ENCODE data around the gene RAC3.

RAC3 gene

DNA sequence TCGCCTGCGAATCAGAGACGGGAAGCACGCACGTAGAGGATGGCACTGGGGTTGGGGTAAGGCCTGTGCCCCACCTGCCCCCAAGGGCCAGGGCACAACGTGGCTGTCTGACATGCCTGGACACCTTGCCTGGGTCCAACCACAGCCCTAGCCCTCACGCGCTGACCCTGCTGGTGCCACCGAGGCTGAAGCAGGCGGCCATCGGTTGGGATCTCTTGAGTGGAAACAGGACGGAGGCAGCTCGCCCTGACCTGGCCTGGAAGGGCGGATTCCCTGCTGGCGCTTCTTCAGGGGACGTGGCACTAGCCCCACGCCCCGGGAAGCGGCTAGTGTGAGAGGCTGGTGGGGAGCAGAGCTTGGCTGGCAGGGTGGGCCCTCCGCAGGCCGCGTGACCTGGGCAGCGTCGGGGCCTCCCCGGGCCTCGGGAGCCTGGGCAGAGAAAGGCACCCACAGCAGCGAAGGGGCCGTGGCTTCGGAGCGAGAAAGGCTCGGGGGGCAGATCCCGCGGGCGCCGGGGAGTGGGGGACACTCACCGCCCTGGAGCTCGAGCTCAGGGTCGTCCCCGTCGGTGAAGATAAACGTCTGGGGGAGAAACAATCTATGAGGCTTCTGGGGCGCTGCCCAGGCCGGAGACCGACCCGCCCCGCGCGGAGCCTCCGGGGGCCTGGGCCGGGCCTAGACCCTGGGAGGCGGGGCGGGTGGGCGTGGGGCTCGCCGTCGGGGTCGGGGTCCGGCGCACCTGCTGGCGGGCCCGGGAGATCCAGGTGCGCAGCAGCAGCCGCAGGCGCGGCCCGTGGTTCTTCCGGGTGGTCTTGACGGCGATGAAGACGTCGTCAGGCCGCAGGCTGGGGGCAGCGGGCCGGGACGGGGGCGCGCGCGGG, 19.5 kb downstream of the RAC3 start:
- Histone ChIP-seq H2AFZ (ENCODE audit: low read depth, low read length, severe bottlenecking) (no peak overlapping the region), H3K27ac (ENCODE audit: low read depth, low read length) (no peak overlapping the region), H4K20me1 (ENCODE audit: low read depth, low read length) (no peaks in the 10 kb centered on the region)

DNA sequence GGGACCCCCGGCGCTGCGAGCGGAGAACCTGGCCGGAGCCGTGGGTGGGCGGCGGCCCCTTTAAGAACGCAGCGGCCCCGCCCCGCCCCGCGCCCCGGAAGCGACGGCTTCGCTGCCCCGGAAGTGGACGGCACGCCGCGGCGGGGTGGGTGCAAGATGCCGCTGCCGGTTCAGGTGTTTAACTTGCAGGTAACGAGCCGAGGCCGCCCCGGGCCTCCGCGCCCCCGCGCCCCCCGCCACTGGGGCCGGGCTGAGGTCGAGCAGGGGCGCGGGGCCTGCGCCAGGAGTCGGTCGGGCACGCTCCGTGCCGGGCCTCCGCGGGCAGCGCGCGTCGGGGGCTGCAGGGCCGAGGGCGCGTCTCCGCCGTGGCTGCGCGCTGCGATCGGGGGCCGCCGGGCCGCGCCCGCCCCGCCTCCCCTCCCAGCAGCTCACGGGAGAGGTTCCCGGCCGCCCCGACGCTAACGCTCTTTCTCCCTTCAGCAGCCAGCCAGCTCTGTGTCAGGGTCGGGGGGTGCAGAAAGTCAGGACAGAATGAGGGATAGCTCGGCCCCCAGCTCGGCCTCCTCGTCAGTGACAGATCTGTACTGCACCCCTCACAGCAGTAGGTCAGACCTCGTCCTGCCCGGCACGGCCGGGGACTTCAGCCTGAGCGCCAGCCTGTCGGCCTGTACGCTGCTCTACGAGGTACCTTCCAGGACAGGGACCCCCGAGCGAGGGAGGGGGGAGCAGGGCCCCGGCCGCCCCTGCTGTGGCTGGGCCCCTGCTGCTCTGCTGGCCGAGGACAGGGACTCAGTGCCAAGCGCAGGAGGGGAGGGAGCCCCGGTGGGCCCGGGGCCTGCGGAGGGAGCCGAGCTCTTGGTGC, 20.5 kb downstream of the RAC3 start, which contains the start of the genes GPS1 and RFNG:
Gene GPS1, plus strand, starts transcription at position 123 of the 862 bp plus-strand sequence. Its CDS starts 34 bp downstream, at position 157.
Gene RFNG, minus strand, starts transcription at position 36 of the 862 bp plus-strand sequence. CDS start 45 bp downstream, outside the sequence.
- H3K27me3 ChIP-seq (ENCODE audit: low read length): no peaks in the 10 kb centered on the region
- no peak within 1 kb of the TSS for H2AFZ ChIP-seq (ENCODE audit: low read depth, low read length, severe bottlenecking)
- no peaks in the 10 kb centered on the region for H3K36me3 ChIP-seq (ENCODE audit: low read length)
- no peaks in the 10 kb centered on the region for H3F3A ChIP-seq (ENCODE audit: insufficient read depth)
- H3K4me3 ChIP-seq (ENCODE audit: insufficient read depth, low read length, poor library complexity, severe bottlenecking): peak within 1 kb of the TSS; percentile 96
- TF ChIP-seq EZH2phosphoT487 (conservative IDR thresholded peaks at IDR 0.05; ENCODE audit: low read length) (no peak), CTCF (IDR thresholded peaks at IDR 0.05; ENCODE audit: insufficient read depth, low read length, poor library complexity, severe bottlenecking) (no peak)
- H3K9me2 ChIP-seq (replicated peaks; ENCODE audit: insufficient read depth, low read length): no peaks in the 10 kb centered on the region
- H3K9me3 ChIP-seq (ENCODE audit: insufficient read depth, low read length): no peaks in the 10 kb centered on the region
- no peaks in the 10 kb centered on the region for H4K20me1 ChIP-seq (ENCODE audit: low read depth, low read length)
- H3K27ac ChIP-seq (ENCODE audit: low read depth, low read length): no peak within 1 kb of the TSS
- H3K9ac ChIP-seq (ENCODE audit: low read length): peak within 1 kb of the TSS; percentile 71
- H3K4me2 ChIP-seq (ENCODE audit: low read depth, low read length, poor library complexity, severe bottlenecking): peak within 1 kb of the TSS; percentile 67
- H3K79me2 ChIP-seq (ENCODE audit: insufficient read depth, low read length): peaks cover 10% of the 10 kb centered on the region

More for the DNA sequence above, 19.5 kb downstream of the RAC3 start:
- peak overlapping the region; percentile 53 for H3K4me2 ChIP-seq (ENCODE audit: low read depth, low read length, poor library complexity, severe bottlenecking)
- peak overlapping the region; percentile 55 for H3K9ac ChIP-seq (ENCODE audit: low read length)
- peak overlapping the region; percentile 47 for H3K4me3 ChIP-seq (ENCODE audit: insufficient read depth, low read length, poor library complexity, severe bottlenecking)
- H3K9me3 ChIP-seq (ENCODE audit: insufficient read depth, low read length): no peaks in the 10 kb centered on the region
- no peaks in the 10 kb centered on the region for H3F3A ChIP-seq (ENCODE audit: insufficient read depth)
- H3K27me3 ChIP-seq (ENCODE audit: low read length): no peaks in the 10 kb centered on the region
- no peaks in the 10 kb centered on the region for H3K36me3 ChIP-seq (ENCODE audit: low read length)
- H3K79me2 ChIP-seq (ENCODE audit: insufficient read depth, low read length): peaks cover 10% of the 10 kb centered on the region
- H3K9me2 ChIP-seq (replicated peaks; ENCODE audit: insufficient read depth, low read length): no peaks in the 10 kb centered on the region
- TF ChIP-seq EZH2phosphoT487 (conservative IDR thresholded peaks at IDR 0.05; ENCODE audit: low read length): no peak
- TF ChIP-seq CTCF (IDR thresholded peaks at IDR 0.05; ENCODE audit: insufficient read depth, low read length, poor library complexity, severe bottlenecking): no peak

DNA sequence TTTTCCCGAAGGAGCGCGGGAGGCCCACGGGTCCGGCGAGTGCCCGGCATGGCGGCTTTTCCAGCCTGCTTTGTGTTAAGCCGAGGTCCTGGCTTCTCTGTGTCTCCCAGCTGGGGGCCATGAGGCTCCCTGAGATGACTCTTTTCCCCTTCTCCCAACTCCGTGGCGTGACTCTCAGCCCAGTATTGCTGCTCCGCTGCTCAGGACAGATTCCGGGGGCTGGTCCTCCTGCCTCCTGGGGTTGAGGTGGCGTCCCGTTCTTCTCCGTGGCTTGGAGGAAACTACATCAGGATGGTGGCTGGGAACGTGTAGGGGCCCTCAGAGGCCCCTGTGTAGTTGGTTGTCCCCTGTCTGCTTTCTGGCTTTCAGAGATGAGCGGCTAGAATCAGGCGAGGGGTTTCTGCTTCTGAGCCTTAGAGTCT, 21.2 kb downstream of the RAC3 start:
- Histone ChIP-seq H3K79me2 (ENCODE audit: insufficient read depth, low read length) (peaks cover 10% of the 10 kb centered on the region), H3K9ac (ENCODE audit: low read length) (peak overlapping the region; percentile 71), H3K4me3 (ENCODE audit: insufficient read depth, low read length, poor library complexity, severe bottlenecking) (peak overlapping the region; percentile 96), H4K20me1 (ENCODE audit: low read depth, low read length) (no peaks in the 10 kb centered on the region), H2AFZ (ENCODE audit: low read depth, low read length, severe bottlenecking) (no peak overlapping the region), H3K27me3 (ENCODE audit: low read length) (no peaks in the 10 kb centered on the region), H3K27ac (ENCODE audit: low read depth, low read length) (no peak overlapping the region), H3K9me2 (replicated peaks; ENCODE audit: insufficient read depth, low read length) (no peaks in the 10 kb centered on the region), H3K36me3 (ENCODE audit: low read length) (no peaks in the 10 kb centered on the region), H3K9me3 (ENCODE audit: insufficient read depth, low read length) (no peaks in the 10 kb centered on the region), H3F3A (ENCODE audit: insufficient read depth) (no peaks in the 10 kb centered on the region), H3K4me2 (ENCODE audit: low read depth, low read length, poor library complexity, severe bottlenecking) (peak overlapping the region; percentile 67)
- TF ChIP-seq CTCF (IDR thresholded peaks at IDR 0.05; ENCODE audit: insufficient read depth, low read length, poor library complexity, severe bottlenecking) (no peak), EZH2phosphoT487 (conservative IDR thresholded peaks at IDR 0.05; ENCODE audit: low read length) (no peak)
